HG02678 (cell line): ENCODE data around the gene SIK2.

ENCODE experiments used
- ATAC-seq: cut with Tn5 transposase; IDR thresholded peaks from one replicate; pipeline ENCODE4 v1.9.1; 2021; ENCODE audit warnings: mild to moderate bottlenecking, moderate library complexity; ENCODE audit not compliant: unreplicated experiment

The SIK2 gene

DNA sequence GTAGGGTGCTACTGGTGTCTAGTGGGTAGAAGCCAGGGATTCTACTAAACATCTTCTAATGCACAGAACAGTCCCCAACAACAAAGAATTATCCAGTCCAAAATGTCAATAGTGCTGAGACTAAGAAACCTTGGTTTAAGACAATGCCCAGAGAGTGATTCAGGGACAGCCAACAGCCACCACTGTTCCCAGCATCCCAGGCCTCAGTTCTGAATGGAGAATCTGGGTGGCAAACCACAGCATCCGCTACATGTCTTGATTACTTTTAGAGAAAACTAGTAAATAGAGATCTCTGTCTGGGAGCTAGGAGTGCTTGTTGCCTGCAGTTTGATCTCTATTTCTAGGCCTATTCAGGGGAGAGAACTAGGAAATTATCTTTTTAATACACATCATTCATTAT lies 20.9 kb upstream of the SIK2 start:
- no peak for ATAC-seq

DNA sequence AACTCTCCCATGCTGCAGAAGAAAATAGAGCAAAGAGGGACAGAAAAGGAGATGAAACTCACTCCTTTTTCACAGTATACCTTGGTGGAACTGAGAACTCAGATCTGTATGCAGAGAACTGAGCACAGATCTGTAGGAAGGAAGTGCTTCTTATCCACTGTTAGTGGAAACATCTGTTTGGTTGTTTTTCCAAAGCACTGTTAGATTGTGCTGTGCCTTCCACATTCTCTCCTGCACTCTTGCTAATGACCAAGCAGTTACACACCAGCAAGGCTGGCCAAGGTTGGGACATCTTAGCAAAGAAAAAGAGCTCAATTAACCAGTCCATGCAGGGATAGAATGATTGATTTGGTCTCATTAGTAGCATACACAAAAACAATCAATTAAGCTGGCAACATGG lies 20.1 kb upstream of the SIK2 start:
- ATAC-seq = no peak

DNA sequence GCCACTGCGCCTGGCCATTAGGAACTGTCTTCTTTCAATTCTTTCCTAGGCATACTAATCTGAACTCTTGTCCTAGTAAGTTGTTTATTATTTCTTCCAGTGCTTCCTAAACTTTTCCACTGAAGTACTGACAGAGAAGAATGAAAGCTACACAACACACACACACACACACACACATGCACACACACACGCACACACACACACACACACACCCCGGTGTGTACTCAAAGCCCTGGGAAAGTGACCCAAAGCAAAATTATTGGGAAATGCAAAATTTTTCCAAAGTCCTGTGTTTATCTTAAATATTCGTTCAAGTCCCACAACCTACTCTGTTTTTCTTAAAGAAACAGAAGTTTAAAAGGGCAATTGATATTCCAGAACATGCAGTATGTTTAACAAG lies 19.4 kb upstream of the SIK2 start:
- ATAC-seq = no peak

DNA sequence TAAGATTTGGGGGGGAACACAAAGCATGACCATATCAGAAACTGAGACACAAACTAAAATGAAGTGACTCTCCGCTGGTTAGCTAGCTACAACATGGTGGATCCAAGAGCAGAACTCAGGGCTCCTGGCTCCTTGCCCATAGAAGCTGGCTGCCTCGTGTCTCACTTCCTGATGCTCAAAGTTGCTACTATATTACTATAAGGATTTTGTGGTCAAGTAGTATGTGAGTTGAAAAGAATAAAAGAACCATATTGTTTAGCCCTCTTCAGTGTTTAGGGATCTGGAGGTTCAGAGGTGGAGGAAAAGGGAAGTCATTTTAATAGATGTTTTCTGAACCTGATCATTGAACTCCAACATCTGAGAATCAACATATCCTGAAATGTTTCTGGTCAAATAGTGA lies 16.9 kb upstream of the SIK2 start:
- ATAC-seq = no peak

DNA sequence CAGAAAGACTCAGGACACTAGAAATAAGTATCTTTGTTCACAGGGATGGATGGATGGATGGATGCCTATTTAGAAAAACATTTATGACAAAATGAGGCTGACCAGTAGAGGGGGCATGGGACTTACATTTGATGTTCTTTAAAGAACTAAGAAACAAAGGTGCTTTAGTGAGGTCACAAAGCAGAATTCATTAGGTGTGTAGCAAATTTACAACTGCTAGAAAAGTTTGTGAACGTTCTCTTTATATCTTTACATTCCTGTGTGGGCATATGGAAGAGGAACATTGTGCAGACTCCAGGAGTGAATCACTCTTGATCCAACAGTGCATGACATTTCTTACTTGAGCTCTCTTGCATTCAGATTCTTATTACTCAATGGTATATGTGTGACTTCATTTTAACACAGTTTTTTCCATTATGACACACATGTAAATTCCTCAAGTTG lies 15.8 kb upstream of the SIK2 start:
- no peak for ATAC-seq

DNA sequence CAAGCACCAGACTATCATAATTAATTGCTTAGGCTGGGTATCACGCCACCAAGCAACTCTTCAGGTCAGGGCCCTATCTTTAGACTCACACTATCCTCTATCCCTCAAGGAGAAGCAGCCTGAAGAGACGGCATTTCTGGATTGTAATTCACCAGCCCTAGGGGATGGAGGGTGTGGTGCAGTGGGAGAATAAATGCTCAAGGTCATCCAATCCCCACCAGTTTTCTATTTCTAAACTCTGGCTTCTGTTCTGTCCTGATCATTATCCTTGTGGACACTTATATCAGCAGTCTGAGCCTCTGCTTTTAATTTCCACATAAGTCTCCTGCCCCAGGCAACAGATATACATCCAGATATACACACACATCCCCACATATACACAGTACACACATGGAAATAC lies 13.1 kb upstream of the SIK2 start:
- no peak for ATAC-seq

DNA sequence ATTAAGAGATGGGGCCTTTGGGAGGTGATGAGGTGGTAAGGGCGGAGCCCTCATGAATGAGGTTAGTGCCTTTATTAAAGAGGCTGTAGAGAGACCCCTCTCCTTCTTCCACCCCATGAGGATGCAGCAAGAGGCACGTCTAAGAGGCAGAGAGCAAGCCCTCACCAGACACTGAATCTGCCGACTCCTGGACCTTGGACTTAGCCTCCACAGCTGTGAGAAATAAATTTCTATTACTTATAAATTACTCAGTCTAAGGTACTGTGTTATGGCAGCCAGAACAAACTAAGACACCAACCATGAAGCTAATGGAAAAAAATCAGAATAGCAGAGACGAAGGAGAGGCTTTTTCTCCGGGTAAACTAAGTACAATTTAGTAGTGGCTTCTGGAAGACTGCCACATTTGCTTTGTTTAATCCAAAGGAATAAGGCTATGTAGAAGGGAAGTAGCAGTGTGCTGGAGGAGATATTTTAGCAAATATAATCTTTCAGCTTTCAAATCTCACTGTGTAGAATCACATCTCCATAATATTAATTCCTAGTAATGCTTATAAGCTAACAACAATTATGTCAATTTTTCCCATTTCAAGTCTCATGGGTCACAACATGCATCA lies 12.3 kb upstream of the SIK2 start:
- ATAC-seq = no peak

DNA sequence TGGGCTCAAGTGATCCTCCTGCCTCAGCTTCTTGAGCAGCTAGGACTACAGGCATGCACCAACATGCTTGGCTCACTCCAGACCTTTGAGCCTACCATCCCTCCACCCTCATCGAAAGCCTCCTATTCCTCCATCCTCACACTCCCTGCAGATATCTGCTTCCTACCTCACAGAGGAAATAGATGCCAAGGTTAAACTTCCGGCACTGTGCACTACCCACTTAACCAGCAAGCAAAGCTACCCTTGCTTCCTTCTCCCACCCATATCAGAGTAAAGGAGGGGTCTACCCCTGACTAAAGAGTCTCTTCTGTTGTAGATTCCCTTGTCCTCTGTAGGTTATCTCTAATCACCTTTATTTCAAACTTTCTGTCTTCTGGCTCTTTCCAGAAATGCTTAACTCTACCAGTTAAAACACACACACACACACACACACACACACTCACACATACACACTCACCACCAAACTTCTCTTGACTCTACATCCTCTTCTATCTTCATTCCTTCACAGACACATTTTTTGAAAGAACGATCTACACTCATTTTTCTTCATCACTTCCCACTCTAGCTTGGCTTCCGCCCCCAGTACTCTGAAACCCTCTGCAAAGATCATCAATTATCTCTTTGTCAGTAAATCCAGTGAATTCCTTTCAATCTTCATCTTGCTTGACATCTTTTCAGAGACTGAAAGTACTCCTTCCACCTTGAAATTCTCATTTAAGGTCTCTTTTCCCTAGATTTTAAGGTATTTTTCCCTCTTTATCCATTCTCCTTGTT lies 10.9 kb upstream of the SIK2 start:
- no peak for ATAC-seq

DNA sequence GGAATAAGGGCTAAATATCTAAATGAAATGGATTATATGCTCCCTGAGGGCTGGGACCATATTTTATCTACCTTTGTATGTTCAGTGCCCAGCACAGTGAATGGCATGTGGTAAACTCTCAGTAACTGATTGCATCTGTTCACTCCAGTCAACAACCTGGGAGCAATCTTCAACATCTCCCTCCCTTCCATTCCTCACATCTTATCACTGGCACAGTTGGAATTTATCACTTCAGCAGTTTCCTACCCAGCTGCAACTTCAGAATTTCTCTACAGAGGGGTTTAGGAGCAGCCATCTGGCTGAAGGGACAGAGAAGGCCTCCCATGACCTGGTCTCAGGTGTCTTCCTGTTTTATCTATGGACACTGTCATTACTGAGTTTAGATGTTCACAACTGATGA lies 9.8 kb upstream of the SIK2 start:
- ATAC-seq = no peak

DNA sequence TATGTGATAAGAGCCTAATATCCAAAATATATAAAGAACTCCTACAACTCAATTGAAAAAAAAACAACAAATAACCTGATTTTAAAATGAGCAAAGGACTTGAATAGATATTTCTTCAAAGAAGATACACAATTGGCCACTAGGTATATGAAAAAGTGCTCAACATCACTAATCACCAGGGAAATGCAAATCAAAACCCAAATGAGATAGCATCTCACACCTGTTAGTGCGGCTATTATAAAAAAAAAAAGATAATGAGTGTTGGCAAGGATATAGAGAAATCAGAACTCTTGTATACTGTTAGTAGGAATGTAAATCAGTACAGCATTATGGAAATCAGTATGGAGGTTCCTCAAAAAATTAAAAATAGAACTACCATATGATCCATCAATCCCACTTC lies 5.9 kb upstream of the SIK2 start:
- no peak for ATAC-seq

DNA sequence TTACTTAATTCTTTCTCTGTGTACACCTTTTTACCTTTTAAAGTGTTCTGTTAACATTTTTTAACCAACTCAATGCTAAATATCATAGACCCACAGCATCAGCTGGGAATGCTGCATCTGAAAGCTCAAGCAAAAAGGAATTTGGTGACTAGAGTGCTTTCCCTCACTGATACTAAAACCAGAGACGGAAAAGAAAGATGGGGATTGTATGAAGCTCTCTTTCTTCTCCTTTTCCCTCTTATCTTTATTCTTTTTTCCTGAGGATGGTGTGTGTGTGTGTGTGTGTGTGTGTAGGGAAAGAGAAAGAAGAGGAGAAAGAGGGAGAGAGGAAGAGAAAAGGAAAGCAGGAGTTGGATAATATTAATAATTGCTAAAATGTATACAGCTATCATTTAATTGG lies 4.1 kb upstream of the SIK2 start:
- no peak for ATAC-seq

DNA sequence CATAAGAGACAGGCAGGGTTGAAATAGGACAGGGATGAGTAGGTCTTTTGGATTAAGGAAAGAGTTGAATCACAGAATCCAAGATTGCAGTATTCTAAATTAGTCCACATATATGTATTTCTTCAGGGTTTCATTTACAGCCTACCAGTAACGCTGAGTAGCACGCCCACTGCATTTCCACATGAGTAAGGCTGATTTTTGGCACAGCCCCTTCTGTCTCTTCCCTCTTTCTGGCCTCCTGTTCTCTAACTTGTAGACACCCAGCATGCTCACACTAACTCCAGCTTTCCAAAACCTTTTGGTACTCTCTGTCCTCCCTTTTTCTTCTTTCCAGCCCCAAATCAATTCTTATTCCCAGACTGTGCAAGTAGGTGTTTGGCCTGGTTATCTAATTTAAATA lies 3.7 kb upstream of the SIK2 start:
- no peak for ATAC-seq

DNA sequence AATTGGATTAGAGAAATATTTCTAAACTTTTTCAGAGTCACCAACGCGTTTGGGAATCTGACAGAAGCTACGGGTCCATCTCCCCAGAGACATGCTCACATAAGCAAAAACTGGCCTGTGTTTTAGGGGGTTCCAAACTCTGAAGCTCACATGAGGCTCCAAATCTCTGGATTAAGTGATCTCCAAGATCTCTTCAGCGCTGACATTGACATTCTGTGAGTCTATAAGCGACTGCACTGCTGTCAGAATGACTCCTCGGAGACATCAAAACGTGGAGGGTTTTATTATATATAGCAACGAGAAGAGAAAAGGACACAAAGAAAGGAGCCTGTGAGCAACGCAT lies 642 bp upstream of the SIK2 start:
- ATAC-seq = no peak

DNA sequence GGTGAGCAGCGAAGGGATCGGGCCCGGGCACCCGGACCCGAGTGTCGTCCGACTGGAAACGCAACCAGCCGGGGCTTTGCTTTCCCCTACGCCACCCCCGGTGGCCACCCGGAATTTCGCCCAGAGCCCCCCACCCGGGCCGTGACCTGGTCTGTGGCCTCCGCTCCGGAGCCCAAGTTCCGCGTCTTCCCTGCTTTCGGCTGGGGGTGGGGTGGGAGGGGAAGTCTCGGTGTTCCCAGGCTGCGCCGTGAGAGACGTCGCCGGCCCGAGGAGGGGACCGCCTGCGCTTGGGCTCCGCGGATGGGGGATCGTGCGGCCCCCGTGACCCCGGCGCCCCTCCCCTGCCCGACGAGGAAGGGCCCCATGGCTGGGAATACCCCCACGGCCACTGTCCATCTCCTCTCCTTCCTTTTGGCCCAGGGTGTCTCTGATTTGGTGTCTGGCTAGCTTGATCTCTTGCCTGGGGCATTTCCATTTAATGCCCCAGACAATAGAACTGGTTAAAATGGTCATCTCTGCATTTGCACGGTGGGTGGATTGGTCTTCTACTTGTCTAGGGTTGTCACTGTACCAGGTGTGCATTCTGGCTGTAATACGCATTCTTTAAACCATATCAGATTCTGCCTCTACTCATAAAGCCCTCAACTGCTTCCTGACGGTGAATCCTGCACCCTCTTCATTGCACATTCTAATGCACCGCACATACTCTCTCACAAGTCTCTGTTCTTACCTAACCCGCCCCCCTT lies 789 bp downstream of the SIK2 start:
- no peak for ATAC-seq

DNA sequence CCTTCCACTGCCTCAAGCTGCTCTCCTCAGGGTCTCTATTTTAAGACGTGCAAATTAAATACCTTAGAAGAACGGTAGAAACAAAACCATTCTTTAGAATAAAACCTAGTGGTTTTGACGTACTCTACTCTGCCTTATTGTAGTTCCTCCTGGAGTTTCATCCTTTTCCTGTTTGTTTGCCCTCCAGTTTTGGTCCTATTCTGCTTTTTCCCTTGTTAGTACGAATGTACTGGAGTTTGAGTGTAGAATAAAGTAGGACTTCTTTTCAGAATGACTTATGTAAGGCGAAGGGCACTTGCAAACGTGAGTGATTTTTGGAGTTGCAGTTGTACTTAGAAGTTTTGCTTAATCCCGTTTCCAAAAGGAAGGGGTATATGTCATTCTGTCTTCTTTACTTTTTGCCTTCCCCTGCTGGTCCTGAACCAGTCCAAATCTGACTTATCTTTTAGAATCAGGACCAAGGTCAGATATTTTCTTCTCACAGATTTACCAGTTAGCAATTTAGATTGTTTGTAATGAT lies 1.4 kb downstream of the SIK2 start:
- ATAC-seq = no peak

DNA sequence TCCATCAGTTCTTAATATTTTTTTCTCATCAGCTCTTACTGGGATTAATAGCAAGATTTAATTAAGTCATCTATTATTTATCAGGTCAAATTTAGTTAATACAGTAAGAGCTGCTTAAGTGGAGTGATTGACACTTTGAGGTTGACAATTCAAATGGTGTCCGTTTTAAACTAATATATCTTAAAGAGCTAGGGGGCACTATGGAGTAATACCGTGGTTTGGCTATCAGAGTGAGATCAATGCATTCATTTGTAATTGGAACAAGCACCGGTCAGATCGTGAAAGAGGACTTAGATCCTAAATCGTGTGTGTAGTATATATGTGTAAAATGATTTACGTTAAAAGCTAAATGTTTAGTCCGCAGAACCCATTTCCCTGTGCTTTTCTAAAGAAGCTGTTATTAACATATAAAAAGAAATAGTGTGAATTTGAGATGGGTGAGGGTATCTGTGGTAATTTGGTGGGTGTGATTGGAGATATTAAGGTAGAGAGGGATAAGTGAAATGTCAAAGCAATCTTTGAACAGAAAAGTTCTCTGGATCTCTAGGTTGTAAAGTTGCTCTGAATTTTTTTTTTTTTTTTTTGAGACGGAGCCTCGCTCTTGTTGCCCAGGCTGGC lies 2.3 kb downstream of the SIK2 start:
- no peak for ATAC-seq

DNA sequence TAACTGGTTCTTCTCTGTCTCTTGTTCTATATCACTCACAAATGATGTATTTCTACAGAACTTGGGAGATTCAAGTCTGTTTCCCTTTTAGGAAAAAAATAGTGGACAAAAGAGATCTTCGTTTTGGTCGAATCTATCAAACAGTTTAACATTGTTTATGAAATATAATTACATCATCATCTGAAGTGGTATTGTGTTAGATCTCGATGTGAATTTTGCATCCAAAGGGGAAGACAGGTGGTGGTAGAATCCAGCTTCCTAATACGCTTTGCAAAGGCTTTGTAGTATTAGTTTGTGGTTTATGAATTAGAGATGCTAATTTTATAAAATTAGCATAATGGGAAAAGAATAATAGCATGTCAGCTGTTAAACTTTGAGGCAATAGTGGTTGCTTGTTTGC lies 3.4 kb downstream of the SIK2 start:
- no peak for ATAC-seq

DNA sequence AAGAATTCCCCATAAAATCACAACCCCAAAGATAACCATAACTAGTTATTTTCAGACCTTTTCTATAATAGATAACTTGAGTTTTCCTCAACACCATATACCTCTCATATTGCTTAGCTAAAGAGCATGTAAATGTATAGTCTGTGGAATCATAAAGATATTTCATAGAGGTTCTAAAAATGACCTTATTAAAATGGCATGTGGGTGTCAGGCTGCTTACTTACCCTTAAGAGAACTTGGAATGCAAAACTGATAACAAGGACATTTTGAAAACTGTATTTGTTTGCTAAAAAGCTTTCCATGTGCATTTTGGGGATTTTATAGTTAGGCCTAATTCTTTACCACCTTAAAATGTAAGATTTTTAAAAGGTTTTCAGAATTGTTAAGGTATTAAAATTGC lies 4.7 kb downstream of the SIK2 start:
- no peak for ATAC-seq

DNA sequence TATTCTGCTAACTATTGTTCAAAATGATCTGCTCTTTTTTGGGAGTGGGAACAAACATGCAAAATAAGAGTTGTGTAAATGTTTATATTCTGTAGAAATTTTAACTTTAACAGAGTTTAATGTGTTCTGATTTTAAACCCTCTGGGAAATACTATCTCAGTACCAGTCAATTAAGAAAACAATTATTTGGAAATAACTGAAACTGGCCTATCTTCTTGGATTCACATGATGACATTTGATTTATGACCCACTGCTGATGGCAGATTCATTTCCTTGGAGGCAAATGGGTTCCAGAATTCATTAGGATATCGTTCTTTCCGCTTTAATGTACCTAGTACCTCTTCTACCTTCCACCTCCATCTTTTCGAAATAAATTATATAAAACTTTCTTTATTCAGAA lies 5.5 kb downstream of the SIK2 start:
- no peak for ATAC-seq

DNA sequence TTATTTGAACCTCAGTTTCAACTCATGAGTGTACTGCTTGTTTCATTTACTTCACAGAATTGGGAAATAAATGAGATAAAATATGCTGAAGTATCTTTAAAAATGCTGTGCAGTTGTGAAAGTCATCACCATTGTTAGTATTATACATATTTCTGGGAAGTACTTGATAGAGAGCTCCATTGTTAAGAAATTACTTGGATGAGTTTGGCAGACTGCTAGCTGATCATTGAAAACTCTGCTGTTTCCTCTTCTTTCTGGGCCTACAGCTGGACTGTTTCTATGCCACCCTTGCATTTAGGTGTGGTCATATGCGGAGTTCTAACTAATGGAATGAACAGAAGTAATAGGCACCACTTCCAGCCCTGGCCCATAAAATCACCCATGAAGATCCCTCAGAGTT lies 10.0 kb downstream of the SIK2 start:
- ATAC-seq = no peak

DNA sequence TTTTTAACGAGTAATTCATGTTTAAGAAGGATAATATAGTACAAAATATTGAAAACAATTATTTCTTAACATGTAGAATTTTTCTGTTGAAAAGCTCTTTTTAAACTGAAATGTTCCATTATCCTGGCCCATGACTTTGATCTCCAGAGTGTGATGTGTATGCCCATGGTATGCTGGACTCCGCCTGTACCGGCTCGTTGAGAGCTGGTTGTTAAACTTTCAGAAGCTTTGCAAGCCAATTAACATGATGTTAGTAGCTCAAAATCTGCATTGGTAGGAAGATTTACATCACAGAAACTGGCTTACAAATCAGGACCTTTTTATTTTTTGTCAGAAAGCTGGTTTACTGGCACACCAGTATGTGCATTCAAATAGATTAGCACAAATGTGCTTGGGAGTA lies 15.0 kb downstream of the SIK2 start:
- ATAC-seq = no peak

DNA sequence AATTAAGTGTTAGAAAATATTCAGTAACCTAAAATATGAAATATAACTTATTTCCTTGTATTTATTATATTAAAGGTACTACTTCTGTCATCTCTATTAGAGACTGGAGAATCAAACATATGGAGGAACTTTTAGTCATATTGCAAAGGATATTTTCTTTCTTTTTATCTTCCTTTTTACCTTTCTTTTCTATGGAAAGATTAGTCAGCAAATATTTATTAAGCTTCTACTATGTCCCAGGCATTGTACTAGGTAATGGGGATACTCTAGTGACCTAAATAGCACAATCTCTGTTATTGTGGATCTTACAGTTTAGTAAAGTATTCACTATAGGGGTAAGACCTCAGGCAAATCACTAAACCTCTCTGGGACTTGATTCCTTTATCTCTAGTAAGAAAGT lies 18.3 kb downstream of the SIK2 start:
- no peak for ATAC-seq
